OCI-LY1 (cell line): ENCODE data around the gene DCC.

Experiments used
- CTCF ChIP-seq: fragments of 200-600 bp; sonication (generic), shearing (Covaris generic); IDR thresholded peaks from 2 replicates; pipeline ENCODE4 v1.5.1; 2017; ENCODE audit warnings: mild to moderate bottlenecking, antibody characterized with exemption, low read length, moderate library complexity, mixed read lengths
- EZH2 ChIP-seq: fragments of 200-600 bp; sonication (generic), shearing (Covaris generic); IDR thresholded peaks from 2 replicates; pipeline ENCODE4 v1.8.0; 2017; ENCODE audit warnings: borderline replicate concordance, mixed run types, mild to moderate bottlenecking, antibody characterized with exemption, low read length, moderate library complexity, mixed read lengths

DNA sequence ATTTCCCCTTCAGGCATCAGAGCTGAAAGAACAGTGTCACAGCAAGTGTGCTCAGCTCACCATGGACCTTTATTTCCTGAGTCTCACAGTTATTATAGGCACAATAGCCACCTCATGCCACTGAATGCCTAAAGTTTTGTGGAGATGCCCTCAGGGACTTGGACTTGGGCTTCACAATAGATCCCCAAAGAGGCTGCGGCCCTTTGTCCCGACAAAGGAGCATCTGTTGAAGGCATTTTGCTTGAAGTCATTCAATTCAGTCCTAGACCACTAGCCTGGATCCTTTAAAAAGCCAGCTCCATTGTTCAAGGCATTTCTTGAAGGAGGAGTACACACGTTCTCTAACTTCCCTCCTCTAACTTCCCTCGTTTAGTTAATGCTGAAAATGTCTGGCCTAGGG is 125.4 kb downstream of the DCC start:
- TF ChIP-seq CTCF (no peak), EZH2 (no peak)
